ENCODE data around the gene DOCK9. TPM values are rescaled to one million over a fixed set of nuclear protein-coding genes. Genes with fewer than 3 reads are reported as not detected.
A peak's percentile ranks its signal among the peaks of the same experiment; 100 is the strongest.

DOCK9 gene
- total RNA-seq, 6 experiments from 2014 or later, result 16.5 to 24.3 (median 18.1) TPM

GRCh38 chr13:98829541-98829940 lies 148.3 kb downstream of the DOCK9 start:
- Histone ChIP-seq H3K36me3 (no peaks in the 10 kb centered on the region), H3K27ac (peak overlapping the region; percentile 67 to 73 (median 71)), H3K4me1 (peaks cover 0 to 30% (median 16%) of the 10 kb centered on the region in 4 donors), H3K9me3 (no peaks in the 10 kb centered on the region), H3K27me3 (no peaks in the 10 kb centered on the region), H3K4me3 (peak overlapping the region in 2 of 3 donors; percentile 7 to 19)
- TF ChIP-seq CTCF (IDR thresholded peaks at IDR 0.05), result no peak
- no peak for TF ChIP-seq POLR2A (IDR thresholded peaks at IDR 0.05)
- ATAC-seq (peak; percentile 62 to 70 (median 67)), DNase-seq (peak in 2 of 3 donors; percentile 38 to 72)
- WGBS (ENCODE audit: insufficient coverage, low coverage, low lambda C conversion rate, missing lambda C conversion rate), result 15% methylated on average over 3 of the region's 5 CpGs
- intact Hi-C loops (cut with DNase I), result no loop called here

- no peaks in the 10 kb centered on the region for H3K27me3 ChIP-seq
- H3K4me1 ChIP-seq, result peaks cover 0 to 39% (median 19%) of the 10 kb centered on the region in 4 donors
- no peaks in the 10 kb centered on the region for H3K9me3 ChIP-seq
- peak; percentile 85 for TF ChIP-seq POLR2A (IDR thresholded peaks at IDR 0.05)
- no peak for TF ChIP-seq CTCF (IDR thresholded peaks at IDR 0.05)
- peak; percentile 72 to 82 (median 78) for ATAC-seq
- peak overlapping the region; percentile 67 to 73 (median 71) for H3K27ac ChIP-seq
- H3K4me3 ChIP-seq, result peak overlapping the region in 1 of 3 donors; percentile 7
- no peak for DNase-seq
- H3K36me3 ChIP-seq, result no peaks in the 10 kb centered on the region
- intact Hi-C loops (cut with DNase I), result no loop called here
- WGBS (ENCODE audit: insufficient coverage, low coverage, low lambda C conversion rate, missing lambda C conversion rate), result 25% methylated on average over 2 of the region's 2 CpGs
Observed at GRCh38 chr13:98828614-98829013, 149.2 kb downstream of the DOCK9 start.

- Histone ChIP-seq H3K27me3 (no peaks in the 10 kb centered on the region), H3K9me3 (no peaks in the 10 kb centered on the region), H3K27ac (peak overlapping the region; percentile 52 to 73 (median 71)), H3K36me3 (no peaks in the 10 kb centered on the region), H3K4me3 (no peak overlapping the region), H3K4me1 (peaks cover 0 to 51% (median 25%) of the 10 kb centered on the region in 4 donors)
- intact Hi-C loops (cut with DNase I), result no loop called here
- TF ChIP-seq CTCF (IDR thresholded peaks at IDR 0.05), result peak in 1 of 4 donors; percentile 16
- peak; percentile 25 for TF ChIP-seq POLR2A (IDR thresholded peaks at IDR 0.05)
- DNase-seq (peak; percentile 61 to 83 (median 81)), ATAC-seq (peak; percentile 51 to 73 (median 60))
- 36% methylated on average over 14 of the region's 14 CpGs for WGBS (ENCODE audit: insufficient coverage, low coverage, low lambda C conversion rate, missing lambda C conversion rate)
Observed at GRCh38 chr13:98827449-98827848, 150.4 kb downstream of the DOCK9 start.

GRCh38 chr13:98826146-98826545 lies 151.7 kb downstream of the DOCK9 start:
- DNase-seq (no peak), ATAC-seq (no peak)
- Histone ChIP-seq H3K27ac (no peak overlapping the region), H3K36me3 (no peaks in the 10 kb centered on the region), H3K27me3 (no peaks in the 10 kb centered on the region), H3K4me1 (peaks cover 0 to 64% (median 31%) of the 10 kb centered on the region in 4 donors), H3K4me3 (no peak overlapping the region), H3K9me3 (no peaks in the 10 kb centered on the region)
- WGBS (ENCODE audit: insufficient coverage, low coverage, low lambda C conversion rate, missing lambda C conversion rate), result 60% methylated on average over 6 of the region's 6 CpGs
- TF ChIP-seq CTCF (IDR thresholded peaks at IDR 0.05), result no peak
- no peak for TF ChIP-seq POLR2A (IDR thresholded peaks at IDR 0.05)
- intact Hi-C loops (cut with DNase I), result no loop called here

Data from right lobe of liver (tissue), 6 donors.